Panc1 (cell line): ENCODE data around the gene LBR. TPM values are rescaled to one million over a fixed set of nuclear protein-coding genes. Genes with fewer than 3 reads are reported as not detected.
"Not testable (repeated sequence)": the region's sequence is repeated elsewhere in the genome, so short reads cannot be mapped to it uniquely, and the experiment has no call there.

ENCODE experiments used
- ATAC-seq: fragments of 200-7000 bp; cut with Tn5 transposase; 2 replicates; pipeline ENCODE4 v1.9.1; 2020; ENCODE audit warnings: mild to moderate bottlenecking, moderate library complexity
- BruUV-seq: library from RNA; stranded (reverse); fragments of 400-500 nt; replicated peaks from 2 replicates; lab custom pipeline; 2021; lab: Mats Ljungman, UMichigan
- CTCF ChIA-PET: fragments of 300-600 bp; sonication (Branson Sonifier 250); formaldehyde crosslinking; loops from one replicate; lab custom pipeline; 2022; ENCODE audit warnings: antibody characterized with exemption; lab: Charles Lee
- POLR2A ChIA-PET: fragments of 300-600 bp; sonication (Branson Sonifier 250); formaldehyde crosslinking; loops from one replicate; lab custom pipeline; 2022; ENCODE audit warnings: antibody characterized with exemption; lab: Charles Lee
- DNase-seq: peaks from one replicate; pipeline ENCODE4 v3.0.0-alpha.2; 2010; ENCODE audit warnings: low read depth, low spot score
- H3K27ac ChIP-seq: 2 replicates; pipeline ENCODE4 v1.5.1; 2011; ENCODE audit warnings: mild to moderate bottlenecking, low read length, inconsistent platforms
- H3K27me3 ChIP-seq: fragments of 200-500 bp; sonication (Bioruptor generic); 2 replicates; pipeline ENCODE4 v1.6.0; 2014; ENCODE audit warnings: low read length, inconsistent platforms; ENCODE audit not compliant: control insufficient read depth, insufficient read depth
- H3K36me3 ChIP-seq: fragments of 200-500 bp; sonication (Bioruptor generic); 2 replicates; pipeline ENCODE4 v1.5.1; 2014; ENCODE audit warnings: inconsistent platforms, mild to moderate bottlenecking, low read length, moderate library complexity; ENCODE audit not compliant: control insufficient read depth, insufficient read depth
- H3K4me1 ChIP-seq: 2 replicates; pipeline ENCODE4 v1.5.1; 2011; ENCODE audit warnings: inconsistent platforms, mild to moderate bottlenecking, low read length, moderate library complexity; ENCODE audit not compliant: control insufficient read depth, insufficient read depth
- H3K4me3 ChIP-seq, 2 experiments: 2 replicates each; pipeline ENCODE4 v1.5.1; 2011 to 2012; ENCODE audit warnings: low read depth in 2 of 2, low read length in 2 of 2, mild to moderate bottlenecking in 2 of 2, inconsistent platforms in 1 of 2, moderate library complexity in 1 of 2
- H3K9me3 ChIP-seq: fragments of 200-500 bp; sonication (Bioruptor generic); 2 replicates; pipeline ENCODE4 v1.5.1; 2014; ENCODE audit warnings: low read depth, mild to moderate bottlenecking, inconsistent platforms, low read length, moderate library complexity; ENCODE audit not compliant: control insufficient read depth, insufficient read depth
- CTCF ChIP-seq: fragments of 450-650 bp; IDR thresholded peaks from 2 replicates; pipeline ENCODE4 v1.5.1; 2017; ENCODE audit warnings: mild to moderate bottlenecking
- POLR2AphosphoS5 ChIP-seq: IDR thresholded peaks from 2 replicates; pipeline ENCODE4 v1.6.1; 2012; ENCODE audit warnings: mild to moderate bottlenecking, low read depth, low read length, moderate library complexity
- REST ChIP-seq, 2 experiments: IDR thresholded peaks; 2 replicates each; pipeline ENCODE4 v1.6.1; 2011 to 2012; ENCODE audit warnings: low read depth in 2 of 2, control low read depth in 1 of 2, low read length in 1 of 2, mild to moderate bottlenecking in 1 of 2, moderate library complexity in 1 of 2; ENCODE audit not compliant: insufficient read depth in 1 of 2
- SIN3A ChIP-seq: IDR thresholded peaks from 2 replicates; pipeline ENCODE4 v1.6.1; 2012; ENCODE audit warnings: low read depth, mild to moderate bottlenecking, low read length, moderate library complexity, borderline replicate concordance; ENCODE audit not compliant: insufficient read depth
- TCF7L2 ChIP-seq: IDR thresholded peaks from 2 replicates; pipeline ENCODE4 v1.6.1; 2011; ENCODE audit warnings: mild to moderate bottlenecking, low read depth, low read length, inconsistent platforms
- in situ Hi-C: cut with HindIII; loops from 2 replicates; pipeline ENCODE4 v1.10.0; 2016; ENCODE audit warnings: low sequenced_read_pairs, low pct_unique_long_range_greater_than_20kb
- intact Hi-C: fragments of 100-400 bp; cut with micrococcal nuclease; formaldehyde crosslinking; loops from one replicate; pipeline ENCODE4 v1.10.0; 2022; ENCODE audit not compliant: unreplicated experiment
- total RNA-seq: library from RNA; stranded (reverse); gene quantifications from one replicate; pipeline ENCODE4 v1.2.1, GENCODE V29; 2021; ENCODE audit not compliant: unreplicated experiment

The LBR gene
- total RNA-seq, 1 experiment from 2014 or later, result 58.2 TPM

GRCh38 chr1:225473676-225474438, 46.0 kb upstream of the LBR start:
- intact Hi-C loops, result loop anchor here (2.0 to 10.0 kb wide), 4 partner anchors 299 to 591 kb away; partner anchors contain the start of gene H3-3A
- H3K36me3 ChIP-seq, in situ Hi-C loops, BruUV-seq, H3K27me3 ChIP-seq, POLR2A ChIA-PET, H3K9me3 ChIP-seq, ATAC-seq, DNase-seq, H3K4me1 ChIP-seq, H3K4me3 ChIP-seq, H3K27ac ChIP-seq: not testable (repeated sequence)
- CTCF ChIA-PET, result interaction anchor here (0.6 to 1.2 kb wide), 8 partner anchors 50 to 438 kb away, joined by 3 to 8 read pairs (median 4); partner anchors contain the start of genes SRP9 and TMEM63A

- ATAC-seq, POLR2A ChIA-PET, H3K27ac ChIP-seq, BruUV-seq, H3K9me3 ChIP-seq, in situ Hi-C loops, H3K27me3 ChIP-seq, H3K4me1 ChIP-seq, H3K4me3 ChIP-seq, H3K36me3 ChIP-seq, DNase-seq: not testable (repeated sequence)
- CTCF ChIA-PET, result interaction anchor here (0.7 kb wide), 1 partner anchor 426 kb away, joined by 3 read pairs; no protein-coding TSS in a partner anchor
- intact Hi-C loops, result loop anchor here (10.0 kb wide), 1 partner anchor 592 kb away; the partner anchor contains the start of gene H3-3A
Observed at GRCh38 chr1:225473266-225473665, 45.4 kb upstream of the LBR start.

- POLR2A ChIA-PET, result interaction anchor here (0.6 kb wide), 1 partner anchor 9 kb away, joined by 3 read pairs; no protein-coding TSS in a partner anchor
- no TSS peak for BruUV-seq
- Histone ChIP-seq H3K4me3 (no peak overlapping the region), H3K27ac (no peak overlapping the region), H3K27me3 (no peaks in the 10 kb centered on the region), H3K9me3 (no peaks in the 10 kb centered on the region), H3K4me1 (no peaks in the 10 kb centered on the region), H3K36me3 (no peaks in the 10 kb centered on the region)
- intact Hi-C loops (loop anchor here (10.0 kb wide), 1 partner anchor 593 kb away; the partner anchor contains the start of gene H3-3A), in situ Hi-C loops (no loop called here)
- CTCF ChIA-PET, result interaction anchor here (0.6 kb wide), 1 partner anchor 301 kb away, joined by 3 read pairs; no protein-coding TSS in a partner anchor
- ATAC-seq (no peak), DNase-seq (no peak)
- TF ChIP-seq REST (IDR thresholded peaks at IDR 0.05; ENCODE audit: insufficient read depth in 1 of 2, low read depth in 2 of 2, low read length in 1 of 2) (no peak), CTCF (no peak), TCF7L2 (no peak), POLR2AphosphoS5 (no peak), SIN3A (no peak)
Observed at GRCh38 chr1:225471453-225472301, 43.8 kb upstream of the LBR start.
